Measurements from ENCODE around the gene DSC3. TPM values are rescaled to one million over a fixed set of nuclear protein-coding genes. Genes with fewer than 3 reads are reported as not detected.

The DSC3 gene
- total RNA-seq, 1 experiment from 2014 or later: 14.6 TPM

GRCh38 chr18:31044926-31045325 is 2.4 kb upstream of the DSC3 start:
- peak overlapping the region; percentile 55 for H3K4me2 ChIP-seq (ENCODE audit: low read length)
- no peaks in the 10 kb centered on the region for H3K9me3 ChIP-seq (ENCODE audit: low read length)
- H3K79me2 ChIP-seq (ENCODE audit: low read length): peaks cover 30% of the 10 kb centered on the region
- BruUV-seq (replicated peaks): no TSS peak
- 0 out of 2 replicates have a peak overlapping the region, but pooled peaks have one; percentile 1 for H3K4me3 ChIP-seq (ENCODE audit: low read length)
- no peaks in the 10 kb centered on the region for H3F3A ChIP-seq (ENCODE audit: low read length, unreplicated experiment)
- no peak overlapping the region for H2AFZ ChIP-seq (ENCODE audit: low read length)
- H4K20me1 ChIP-seq (ENCODE audit: low read length): no peaks in the 10 kb centered on the region
- H3K9me2 ChIP-seq (replicated peaks; ENCODE audit: low read length): no peaks in the 10 kb centered on the region
- CTCF ChIA-PET: no interaction called here
- intact Hi-C loops (cut with micrococcal nuclease): loop anchor here (1.0 to 5.0 kb wide), 2 partner anchors 54 to 142 kb away; no protein-coding TSS in a partner anchor
- H3K36me3 ChIP-seq (ENCODE audit: low read depth, low read length): no peaks in the 10 kb centered on the region
- H3K27ac ChIP-seq (ENCODE audit: low read length): peak overlapping the region; percentile 29
- peaks cover 30% of the 10 kb centered on the region for H3K4me1 ChIP-seq (ENCODE audit: insufficient read depth, low read length)
- TF ChIP-seq EZH2 (IDR thresholded peaks at IDR 0.05; ENCODE audit: low read length, unreplicated experiment) (no peak), EZH2phosphoT487 (IDR thresholded peaks at IDR 0.05; ENCODE audit: borderline replicate concordance, low read length) (no peak), CTCF (conservative IDR thresholded peaks at IDR 0.05; ENCODE audit: low read depth, low read length) (no peak)
- DNase-seq (peak; percentile 63), ATAC-seq (no peak)
- POLR2A ChIA-PET (ENCODE audit: unreplicated experiment): no interaction called here
- no peaks in the 10 kb centered on the region for H3K27me3 ChIP-seq (ENCODE audit: low read length)
- H3K9ac ChIP-seq (ENCODE audit: low read length): no peak overlapping the region

- Histone ChIP-seq H2AFZ (ENCODE audit: low read length) (no peak overlapping the region), H3K4me1 (ENCODE audit: insufficient read depth, low read length) (peaks cover 40% of the 10 kb centered on the region), H3K9ac (ENCODE audit: low read length) (no peak overlapping the region), H3K79me2 (ENCODE audit: low read length) (peaks cover 38% of the 10 kb centered on the region), H3K27me3 (ENCODE audit: low read length) (no peaks in the 10 kb centered on the region), H3K27ac (ENCODE audit: low read length) (no peak overlapping the region), H3K9me3 (ENCODE audit: low read length) (no peaks in the 10 kb centered on the region), H3F3A (ENCODE audit: low read length, unreplicated experiment) (no peaks in the 10 kb centered on the region), H3K4me2 (ENCODE audit: low read length) (no peak overlapping the region), H4K20me1 (ENCODE audit: low read length) (no peaks in the 10 kb centered on the region), H3K9me2 (replicated peaks; ENCODE audit: low read length) (no peaks in the 10 kb centered on the region), H3K4me3 (ENCODE audit: low read length) (no peak overlapping the region), H3K36me3 (ENCODE audit: low read depth, low read length) (no peaks in the 10 kb centered on the region)
- no peak for TF ChIP-seq EZH2 (IDR thresholded peaks at IDR 0.05; ENCODE audit: low read length, unreplicated experiment)
- TF ChIP-seq CTCF (conservative IDR thresholded peaks at IDR 0.05; ENCODE audit: low read depth, low read length): no peak
- no peak for TF ChIP-seq EZH2phosphoT487 (IDR thresholded peaks at IDR 0.05; ENCODE audit: borderline replicate concordance, low read length)
- ATAC-seq: no peak
- ChIA-PET POLR2A (ENCODE audit: unreplicated experiment) (no interaction called here), CTCF (no interaction called here)
- no peak for DNase-seq
- no TSS peak for BruUV-seq (replicated peaks)
- intact Hi-C loops (cut with micrococcal nuclease): loop anchor here (5.0 kb wide), 1 partner anchor 144 kb away; no protein-coding TSS in a partner anchor
Observed at GRCh38 chr18:31043709-31044108, 1.2 kb upstream of the DSC3 start.

- H3F3A ChIP-seq (ENCODE audit: low read length, unreplicated experiment): no peaks in the 10 kb centered on the region
- H3K9ac ChIP-seq (ENCODE audit: low read length): peak overlapping the region; percentile 79
- BruUV-seq (replicated peaks): no TSS peak
- POLR2A ChIA-PET (ENCODE audit: unreplicated experiment): interaction anchor here (0.6 kb wide), 1 partner anchor 204 kb away, joined by 5 read pairs; no protein-coding TSS in a partner anchor
- peaks cover 40% of the 10 kb centered on the region for H3K4me1 ChIP-seq (ENCODE audit: insufficient read depth, low read length)
- CTCF ChIA-PET: no interaction called here
- DNase-seq: no peak
- peaks cover 42% of the 10 kb centered on the region for H3K79me2 ChIP-seq (ENCODE audit: low read length)
- peak overlapping the region; percentile 77 for H3K4me3 ChIP-seq (ENCODE audit: low read length)
- no peaks in the 10 kb centered on the region for H3K9me3 ChIP-seq (ENCODE audit: low read length)
- peak overlapping the region; percentile 63 for H3K27ac ChIP-seq (ENCODE audit: low read length)
- TF ChIP-seq EZH2 (IDR thresholded peaks at IDR 0.05; ENCODE audit: low read length, unreplicated experiment) (no peak), EZH2phosphoT487 (IDR thresholded peaks at IDR 0.05; ENCODE audit: borderline replicate concordance, low read length) (no peak), CTCF (conservative IDR thresholded peaks at IDR 0.05; ENCODE audit: low read depth, low read length) (no peak)
- no peaks in the 10 kb centered on the region for H3K36me3 ChIP-seq (ENCODE audit: low read depth, low read length)
- ATAC-seq: peak; percentile 11
- H3K27me3 ChIP-seq (ENCODE audit: low read length): no peaks in the 10 kb centered on the region
- H3K4me2 ChIP-seq (ENCODE audit: low read length): peak overlapping the region; percentile 84
- H3K9me2 ChIP-seq (replicated peaks; ENCODE audit: low read length): no peaks in the 10 kb centered on the region
- H4K20me1 ChIP-seq (ENCODE audit: low read length): no peaks in the 10 kb centered on the region
- intact Hi-C loops (cut with micrococcal nuclease): loop anchor here (1.0 to 5.0 kb wide), 2 partner anchors 31 to 145 kb away; no protein-coding TSS in a partner anchor
- H2AFZ ChIP-seq (ENCODE audit: low read length): peak overlapping the region; percentile 77
Observed at GRCh38 chr18:31042084-31042405, 497 bp downstream of the DSC3 start.
